H9 (cell line): ENCODE data around the gene CHN2. TPM values are rescaled to one million over a fixed set of nuclear protein-coding genes. Genes with fewer than 3 reads are reported as not detected.
A peak's percentile ranks its signal among the peaks of the same experiment; 100 is the strongest.

Source experiments
- DNase-seq: peaks from one replicate; pipeline ENCODE4 v3.0.0-alpha.2; 2017
- H2AFZ ChIP-seq: one replicate; pipeline ENCODE4 v1.6.1; 2013; ENCODE audit warnings: mild to moderate bottlenecking, low read length, control low read depth, moderate library complexity
- H2AK5ac ChIP-seq: 2 replicates; pipeline ENCODE4 v1.6.1; 2013; ENCODE audit warnings: low read length, control low read depth, mixed read lengths; ENCODE audit not compliant: insufficient read length
- H2BK120ac ChIP-seq: one replicate; pipeline ENCODE4 v1.6.1; 2013; ENCODE audit warnings: low read depth, mild to moderate bottlenecking, low read length, control low read depth, inconsistent platforms; ENCODE audit not compliant: poor library complexity, severe bottlenecking
- H2BK12ac ChIP-seq: 2 replicates; pipeline ENCODE4 v1.6.1; 2013; ENCODE audit warnings: low read length, control low read depth, mixed read lengths, low read depth; ENCODE audit not compliant: insufficient read length
- H2BK15ac ChIP-seq: 2 replicates; pipeline ENCODE4 v1.6.1; 2013; ENCODE audit warnings: low read depth, low read length, control low read depth
- H2BK20ac ChIP-seq: one replicate; pipeline ENCODE4 v1.6.1; 2013; ENCODE audit warnings: low read depth, mild to moderate bottlenecking, low read length, control low read depth, inconsistent platforms; ENCODE audit not compliant: poor library complexity, severe bottlenecking
- H2BK5ac ChIP-seq: 2 replicates; pipeline ENCODE4 v1.6.1; 2013; ENCODE audit warnings: low read length, control low read depth, mixed read lengths; ENCODE audit not compliant: insufficient read length
- H3K14ac ChIP-seq: 2 replicates; pipeline ENCODE4 v1.6.1; 2013; ENCODE audit warnings: low read length, control low read depth; ENCODE audit not compliant: insufficient read depth
- H3K18ac ChIP-seq: 2 replicates; pipeline ENCODE4 v1.6.1; 2013; ENCODE audit warnings: low read depth, mild to moderate bottlenecking, mixed read lengths, low read length, control low read depth; ENCODE audit not compliant: insufficient read length
- H3K23ac ChIP-seq: 2 replicates; pipeline ENCODE4 v1.6.1; 2013; ENCODE audit warnings: low read length, control low read depth, mixed read lengths, low read depth; ENCODE audit not compliant: insufficient read length
- H3K23me2 ChIP-seq: 2 replicates; pipeline ENCODE4 v1.6.1; 2013; ENCODE audit warnings: low read depth, mild to moderate bottlenecking, mixed read lengths, low read length, control low read depth; ENCODE audit not compliant: insufficient read length, poor library complexity, severe bottlenecking
- H3K27ac ChIP-seq: 2 replicates; pipeline ENCODE4 v1.5.1; 2013; ENCODE audit warnings: low read length, control low read depth, mixed read lengths, low read depth; ENCODE audit not compliant: insufficient read length
- H3K27me3 ChIP-seq: 2 replicates; pipeline ENCODE4 v1.6.1; 2013; ENCODE audit warnings: low read length, control low read depth, inconsistent platforms; ENCODE audit not compliant: insufficient read depth
- H3K4ac ChIP-seq: 2 replicates; pipeline ENCODE4 v1.6.1; 2013; ENCODE audit warnings: low read depth, mild to moderate bottlenecking, control low read depth, inconsistent platforms, low read length, moderate library complexity
- H3K4me1 ChIP-seq: 2 replicates; pipeline ENCODE4 v1.6.1; 2013; ENCODE audit warnings: low read length, control low read depth, inconsistent platforms; ENCODE audit not compliant: insufficient read depth
- H3K4me2 ChIP-seq: 2 replicates; pipeline ENCODE4 v1.6.1; 2013; ENCODE audit warnings: low read length, control low read depth, mixed read lengths; ENCODE audit not compliant: insufficient read length, insufficient read depth
- H3K56ac ChIP-seq: 2 replicates; pipeline ENCODE4 v1.6.1; 2013; ENCODE audit warnings: low read depth, mild to moderate bottlenecking, mixed read lengths, low read length, control low read depth; ENCODE audit not compliant: insufficient read length
- H3K79me1 ChIP-seq: 2 replicates; pipeline ENCODE4 v1.6.1; 2013; ENCODE audit warnings: low read depth, mild to moderate bottlenecking, moderate library complexity, low read length, control low read depth, inconsistent platforms; ENCODE audit not compliant: insufficient read depth, poor library complexity, severe bottlenecking
- H3K79me2 ChIP-seq: 2 replicates; pipeline ENCODE4 v1.6.1; 2013; ENCODE audit warnings: low read length, control low read depth, inconsistent platforms; ENCODE audit not compliant: insufficient read depth
- H3K9ac ChIP-seq: 2 replicates; pipeline ENCODE4 v1.6.1; 2013; ENCODE audit warnings: low read length, control low read depth, mixed read lengths; ENCODE audit not compliant: insufficient read length; ENCODE audit errors: extremely low read depth
- H3K9me3 ChIP-seq: one replicate; pipeline ENCODE4 v1.6.1; 2013; ENCODE audit warnings: low read depth, low read length, inconsistent platforms; ENCODE audit not compliant: control insufficient read depth
- H3T11ph ChIP-seq: one replicate; pipeline ENCODE4 v1.6.1; 2013; ENCODE audit warnings: mild to moderate bottlenecking, low read length, control low read depth, inconsistent platforms
- H4K20me1 ChIP-seq: one replicate; pipeline ENCODE4 v1.6.1; 2013; ENCODE audit not compliant: control insufficient read depth, insufficient read length, insufficient read depth
- H4K5ac ChIP-seq: 2 replicates; pipeline ENCODE4 v1.6.1; 2013; ENCODE audit warnings: low read depth, mild to moderate bottlenecking, mixed read lengths, low read length, control low read depth; ENCODE audit not compliant: insufficient read length
- H4K8ac ChIP-seq: replicated peaks from 2 replicates; pipeline ENCODE4 v1.6.1; 2013; ENCODE audit warnings: low read length, control low read depth, mixed read lengths, low read depth; ENCODE audit not compliant: insufficient read length
- H4K91ac ChIP-seq: 2 replicates; pipeline ENCODE4 v1.6.1; 2013; ENCODE audit warnings: low read depth, mild to moderate bottlenecking, moderate library complexity, mixed read lengths, low read length, control low read depth; ENCODE audit not compliant: insufficient read length
- H3K27ac Mint-ChIP-seq, 3 experiments: 2 replicates in 2 of 3; 3 replicates in 1 of 3; pipeline ENCODE4 v1.8.0; 2020 to 2021; ENCODE audit warnings: mixed read lengths in 3 of 3, mild to moderate bottlenecking in 1 of 3, moderate library complexity in 1 of 3
- H3K27me3 Mint-ChIP-seq: 2 replicates; pipeline ENCODE4 v1.8.0; 2021; ENCODE audit warnings: low read depth, mild to moderate bottlenecking, moderate library complexity, mixed read lengths
- H3K36me3 Mint-ChIP-seq, 3 experiments: 2 replicates in 2 of 3; 3 replicates in 1 of 3; pipeline ENCODE4 v1.8.0; 2020 to 2021; ENCODE audit warnings: low read depth in 3 of 3, mixed read lengths in 3 of 3; ENCODE audit not compliant: insufficient read depth in 1 of 3
- H3K4me1 Mint-ChIP-seq, 2 experiments: 2 replicates each; pipeline ENCODE4 v1.8.0; 2020; ENCODE audit warnings: mixed read lengths in 2 of 2
- H3K4me3 Mint-ChIP-seq, 2 experiments: 2 replicates in 1 of 2; 3 replicates in 1 of 2; pipeline ENCODE4 v1.8.0; 2020 to 2021; ENCODE audit warnings: mild to moderate bottlenecking in 2 of 2, mixed read lengths in 2 of 2, moderate library complexity in 1 of 2
- H3K9me3 Mint-ChIP-seq, 2 experiments: 2 replicates in 1 of 2; 3 replicates in 1 of 2; pipeline ENCODE4 v1.8.0; 2020; ENCODE audit warnings: mild to moderate bottlenecking in 2 of 2, mixed read lengths in 2 of 2, moderate library complexity in 1 of 2
- WGBS: extraction: QIAGEN DNeasy Blood & Tissue Kit; methylation state at CpG from one replicate; pipeline ENCODE4 v1.1.7; 2013; ENCODE audit warnings: missing lambda C conversion rate, low lambda C conversion rate, mixed read lengths; ENCODE audit not compliant: insufficient read length; ENCODE audit errors: extremely low coverage; 5-methylcytosine and 5-hydroxymethylcytosine counted together
- total RNA-seq: library from RNA; stranded (reverse); gene quantifications from 2 replicates; pipeline ENCODE4 v1.2.1, GENCODE V29; 2021
- TF ChIP-seq, protein P1 (sequence below): fragments of 200-600 bp; sonication (generic); conservative IDR thresholded peaks from 3 replicates; pipeline ENCODE4 v1.8.0; 2021; ENCODE audit warnings: antibody characterized with exemption, mild to moderate bottlenecking

Gene CHN2
- total RNA-seq, 1 experiment from 2014 or later = 3.3 TPM

DNA sequence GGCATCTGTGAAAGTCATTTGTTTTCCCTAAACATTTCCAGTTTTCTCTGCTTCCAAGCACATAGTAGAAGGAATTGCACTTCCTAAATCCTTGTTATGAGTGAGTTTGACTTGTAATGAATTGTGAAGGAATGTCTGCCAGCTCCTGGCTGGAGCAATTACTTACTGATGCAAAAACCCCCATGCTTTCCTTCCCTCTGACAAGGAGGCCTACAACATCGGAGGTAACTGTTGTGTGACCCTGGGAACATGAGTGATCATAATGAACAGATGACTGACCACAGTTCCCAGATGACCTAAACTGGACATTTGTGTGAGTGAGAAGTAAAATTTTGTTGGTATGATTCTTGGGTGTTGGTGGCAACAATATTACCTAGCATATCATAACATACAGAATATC, 26.9 kb upstream of the CHN2 start:
- H3K23ac ChIP-seq = no peak overlapping the region
- peaks cover 0 to 8% (median 0%) of the 10 kb centered on the region in 3 experiments; a peak in 2 of 7 replicates for H3K36me3 Mint-ChIP-seq
- H2AFZ ChIP-seq = no peak overlapping the region
- no peak overlapping the region for H3K14ac ChIP-seq
- H3K18ac ChIP-seq = no peak overlapping the region
- no peaks in the 10 kb centered on the region for H3K9me3 ChIP-seq
- DNase-seq = no peak
- WGBS = no CpG with 5 or more reads among the region's 1 CpG
- H2BK12ac ChIP-seq = no peak overlapping the region
- no peaks in the 10 kb centered on the region for H3K27me3 ChIP-seq
- H3K27ac Mint-ChIP-seq = peak overlapping the region in 1 of 3 experiments; percentile 15; a peak in 2 of 7 replicates
- no peak overlapping the region for H3K4ac ChIP-seq
- no peaks in the 10 kb centered on the region for H3K4me1 ChIP-seq
- H2BK20ac ChIP-seq = no peak overlapping the region
- H3K27ac ChIP-seq = no peak overlapping the region
- H3K79me1 ChIP-seq = no peaks in the 10 kb centered on the region
- no peaks in the 10 kb centered on the region for H3K4me1 Mint-ChIP-seq
- no peak overlapping the region for H2BK120ac ChIP-seq
- H2BK15ac ChIP-seq = no peak overlapping the region
- no peak overlapping the region for H2BK5ac ChIP-seq
- H3K4me2 ChIP-seq = no peak overlapping the region
- H3K23me2 ChIP-seq = no peaks in the 10 kb centered on the region
- H3K9ac ChIP-seq = no peak overlapping the region
- no peak overlapping the region for H3T11ph ChIP-seq
- no peak overlapping the region for H2AK5ac ChIP-seq
- no peak overlapping the region for H4K91ac ChIP-seq
- H3K79me2 ChIP-seq = no peaks in the 10 kb centered on the region
- no peak overlapping the region for H3K4me3 Mint-ChIP-seq
- no peaks in the 10 kb centered on the region for H4K20me1 ChIP-seq
- TF ChIP-seq, protein P1, sequence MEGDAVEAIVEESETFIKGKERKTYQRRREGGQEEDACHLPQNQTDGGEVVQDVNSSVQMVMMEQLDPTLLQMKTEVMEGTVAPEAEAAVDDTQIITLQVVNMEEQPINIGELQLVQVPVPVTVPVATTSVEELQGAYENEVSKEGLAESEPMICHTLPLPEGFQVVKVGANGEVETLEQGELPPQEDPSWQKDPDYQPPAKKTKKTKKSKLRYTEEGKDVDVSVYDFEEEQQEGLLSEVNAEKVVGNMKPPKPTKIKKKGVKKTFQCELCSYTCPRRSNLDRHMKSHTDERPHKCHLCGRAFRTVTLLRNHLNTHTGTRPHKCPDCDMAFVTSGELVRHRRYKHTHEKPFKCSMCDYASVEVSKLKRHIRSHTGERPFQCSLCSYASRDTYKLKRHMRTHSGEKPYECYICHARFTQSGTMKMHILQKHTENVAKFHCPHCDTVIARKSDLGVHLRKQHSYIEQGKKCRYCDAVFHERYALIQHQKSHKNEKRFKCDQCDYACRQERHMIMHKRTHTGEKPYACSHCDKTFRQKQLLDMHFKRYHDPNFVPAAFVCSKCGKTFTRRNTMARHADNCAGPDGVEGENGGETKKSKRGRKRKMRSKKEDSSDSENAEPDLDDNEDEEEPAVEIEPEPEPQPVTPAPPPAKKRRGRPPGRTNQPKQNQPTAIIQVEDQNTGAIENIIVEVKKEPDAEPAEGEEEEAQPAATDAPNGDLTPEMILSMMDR = no peak
- no peak overlapping the region for H4K5ac ChIP-seq
- H3K27me3 Mint-ChIP-seq = no peaks in the 10 kb centered on the region
- H4K8ac ChIP-seq = no peak overlapping the region
- no peak overlapping the region for H3K56ac ChIP-seq
- peaks cover 4 to 9% of the 10 kb centered on the region in 2 experiments; a peak in 3 of 5 replicates for H3K9me3 Mint-ChIP-seq
